Measurements from ENCODE around the gene KRT8.
"Not testable (repeated sequence)": the region's sequence is repeated elsewhere in the genome, so short reads cannot be mapped to it uniquely, and the experiment has no call there.

KRT8 gene

GRCh38 chr12:52904509-52905300, at the start of gene KRT8:
Gene KRT8 (minus strand): TSS chr12:52905076. CDS start chr12:52904981, 95 bp downstream.
- DNase-seq (ENCODE audit: low read depth), result not testable (repeated sequence)

DNA sequence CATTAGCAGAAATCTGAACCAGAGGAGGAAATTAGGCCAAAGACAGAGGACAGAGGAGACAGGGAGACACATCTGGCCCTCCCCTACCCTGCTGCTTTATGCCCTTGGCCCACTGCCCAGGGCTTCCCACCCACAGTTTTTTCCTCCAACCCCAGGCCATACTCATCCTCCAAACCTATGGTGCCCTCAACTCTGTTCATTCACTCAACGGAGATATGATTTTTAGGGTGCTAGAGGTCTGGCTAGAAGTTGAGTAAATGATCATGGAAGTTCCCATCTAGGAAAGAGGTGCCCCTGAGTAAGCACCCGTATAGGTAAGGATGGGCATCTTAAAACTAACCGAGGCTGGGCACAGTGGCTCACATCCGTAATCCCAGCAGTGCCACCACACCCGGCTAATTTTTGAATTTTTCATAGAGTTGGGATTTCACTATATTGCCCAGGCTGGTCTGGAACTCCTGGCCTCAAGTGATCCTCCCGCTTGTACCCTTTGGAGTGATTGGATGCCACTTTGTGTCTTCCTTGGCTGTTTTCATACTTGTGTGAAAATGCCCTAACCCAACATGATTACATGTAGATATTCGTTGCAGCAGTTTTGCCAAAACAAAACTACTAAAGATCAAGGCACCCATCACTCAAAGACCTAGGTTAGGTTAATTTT, 48.4 kb upstream of the KRT8 start:
- no peak for DNase-seq (ENCODE audit: low read depth)

GRCh38 chr12:52952076-52952801, 47.4 kb upstream of the KRT8 start:
- DNase-seq (ENCODE audit: low read depth), result no peak

DNA sequence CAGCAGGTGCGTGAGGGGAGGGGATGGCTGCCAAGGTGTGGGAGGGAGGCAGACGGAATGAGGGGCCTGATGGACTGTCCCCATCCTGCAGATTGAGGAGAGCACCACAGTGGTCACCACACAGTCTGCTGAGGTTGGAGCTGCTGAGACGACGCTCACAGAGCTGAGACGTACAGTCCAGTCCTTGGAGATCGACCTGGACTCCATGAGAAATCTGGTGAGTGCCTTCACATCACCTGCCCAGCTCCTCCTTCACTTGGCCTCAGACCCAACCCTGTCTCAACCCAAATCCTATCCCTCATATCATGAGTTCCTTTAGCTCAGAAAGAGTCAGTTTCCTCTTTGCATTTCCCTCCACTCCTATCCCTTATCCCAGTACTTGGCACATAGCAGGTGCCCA, 46.8 kb upstream of the KRT8 start:
- no peak for DNase-seq (ENCODE audit: low read depth)

DNA sequence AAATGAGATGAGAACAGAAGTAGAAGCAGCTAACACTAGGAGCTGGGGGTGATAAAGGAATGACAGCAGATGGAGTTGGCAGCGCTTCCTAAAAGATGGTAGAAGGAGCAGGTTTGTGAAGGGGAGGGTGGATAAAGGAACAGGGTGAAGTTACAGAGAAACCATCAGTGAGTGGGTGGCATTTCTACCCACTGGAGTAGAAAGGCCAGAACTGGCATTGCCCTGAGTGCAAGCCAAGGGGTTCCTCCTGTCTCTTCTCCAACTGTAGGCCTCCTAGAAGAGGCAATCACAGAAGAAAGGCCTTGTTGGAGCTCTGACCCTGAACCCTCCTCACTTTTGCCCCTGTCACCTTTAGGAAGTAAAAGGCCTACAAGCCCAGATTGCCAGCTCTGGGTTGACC, 46.2 kb upstream of the KRT8 start:
- no peak for DNase-seq (ENCODE audit: low read depth)

- DNase-seq (ENCODE audit: low read depth), result no peak
These were observed 45.7 kb upstream of the KRT8 start for GRCh38 chr12:52950553-52950952.

- no peak for DNase-seq (ENCODE audit: low read depth)
These were observed 44.8 kb upstream of the KRT8 start for GRCh38 chr12:52949413-52950331.

- no peak for DNase-seq (ENCODE audit: low read depth)
These were observed 43.0 kb upstream of the KRT8 start for GRCh38 chr12:52947738-52948423.

DNA sequence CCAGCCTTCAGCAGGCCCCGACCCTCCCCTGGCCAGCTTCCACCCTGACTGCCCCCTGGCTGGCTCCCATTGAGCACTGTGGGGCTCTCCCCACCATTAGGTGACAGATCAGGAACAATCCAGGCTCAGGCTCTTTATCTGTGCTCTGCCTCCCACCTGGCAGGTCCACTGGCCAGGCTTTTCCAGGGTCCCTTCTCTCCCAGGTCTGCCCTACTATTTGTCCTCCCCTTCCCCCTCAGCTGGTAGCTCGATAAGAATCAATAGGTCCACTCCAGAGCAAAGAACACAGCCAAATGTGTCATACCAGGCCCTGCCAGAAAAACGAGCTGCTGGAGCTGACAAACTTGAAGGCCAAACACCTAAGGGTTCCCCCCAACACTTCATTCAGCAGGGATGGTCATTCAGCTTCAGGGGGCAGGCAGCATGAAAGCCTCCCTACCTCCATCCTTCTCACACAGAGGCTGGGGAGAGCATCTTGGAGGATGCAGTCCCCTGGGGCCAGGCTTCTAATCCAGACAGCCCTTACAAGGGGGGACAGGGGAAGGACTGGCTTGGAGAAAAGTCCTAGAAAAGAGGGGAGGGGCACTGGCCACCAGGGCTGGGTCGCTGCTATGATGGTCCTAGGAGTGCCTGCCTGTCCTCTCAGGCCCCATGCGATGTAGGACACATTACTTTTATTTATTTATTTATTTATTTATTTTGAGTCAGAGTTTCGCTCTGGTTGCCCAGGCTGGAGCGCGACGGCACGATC, 42.1 kb upstream of the KRT8 start:
- DNase-seq (ENCODE audit: low read depth), result no peak

- no peak for DNase-seq (ENCODE audit: low read depth)
These were observed 41.5 kb upstream of the KRT8 start for GRCh38 chr12:52946334-52946733.

- no peak for DNase-seq (ENCODE audit: low read depth)
These were observed 40.7 kb upstream of the KRT8 start for GRCh38 chr12:52945389-52946232.

DNA sequence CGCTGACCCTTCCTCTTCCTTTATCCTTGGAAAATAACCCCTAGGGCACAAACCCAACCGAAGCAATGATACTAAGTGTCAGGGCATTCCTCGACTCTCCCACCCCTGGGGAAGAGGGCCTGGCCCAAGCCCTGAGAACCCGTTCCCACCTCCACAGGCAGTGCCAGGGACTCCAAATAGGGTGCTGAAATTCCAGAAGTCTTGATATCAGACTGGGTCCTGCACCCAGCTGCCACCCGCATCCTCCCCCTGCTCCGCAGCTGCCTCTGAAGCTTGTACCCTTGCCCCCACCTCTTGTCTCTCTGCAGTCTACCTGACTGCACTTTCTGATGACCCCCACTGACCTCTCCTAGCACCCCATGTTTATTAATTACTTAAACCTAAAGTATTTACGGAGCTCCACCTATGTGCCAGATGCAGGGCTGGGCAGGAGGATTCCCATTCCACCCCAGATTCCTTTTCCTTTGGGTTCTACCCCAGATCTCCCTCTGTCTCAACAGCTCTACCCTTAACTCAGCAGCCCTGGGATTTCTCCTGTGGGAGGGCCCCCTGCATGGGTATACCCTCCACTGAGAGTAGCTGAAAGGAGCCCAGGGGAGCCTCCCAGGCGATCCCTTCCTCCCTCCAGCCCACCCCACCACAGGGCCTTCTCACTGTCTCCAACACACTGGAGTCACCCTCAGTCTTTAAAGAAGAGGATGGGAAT, 40.0 kb upstream of the KRT8 start:
- no peak for DNase-seq (ENCODE audit: low read depth)

DNA sequence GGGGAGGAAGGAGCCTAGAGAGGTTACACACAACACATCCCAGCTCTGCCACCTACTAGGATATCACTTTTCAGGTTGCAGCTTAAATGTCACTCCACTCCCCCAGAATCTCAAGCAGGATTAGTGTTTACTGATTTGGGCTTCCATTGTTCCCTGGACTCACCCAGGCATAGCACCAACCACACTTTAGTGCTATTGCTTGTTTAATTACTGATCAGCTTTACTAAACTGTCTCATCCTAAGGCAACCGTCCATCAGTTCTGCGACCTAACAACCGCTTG, 38.0 kb upstream of the KRT8 start:
- DNase-seq (ENCODE audit: low read depth), result no peak

DNA sequence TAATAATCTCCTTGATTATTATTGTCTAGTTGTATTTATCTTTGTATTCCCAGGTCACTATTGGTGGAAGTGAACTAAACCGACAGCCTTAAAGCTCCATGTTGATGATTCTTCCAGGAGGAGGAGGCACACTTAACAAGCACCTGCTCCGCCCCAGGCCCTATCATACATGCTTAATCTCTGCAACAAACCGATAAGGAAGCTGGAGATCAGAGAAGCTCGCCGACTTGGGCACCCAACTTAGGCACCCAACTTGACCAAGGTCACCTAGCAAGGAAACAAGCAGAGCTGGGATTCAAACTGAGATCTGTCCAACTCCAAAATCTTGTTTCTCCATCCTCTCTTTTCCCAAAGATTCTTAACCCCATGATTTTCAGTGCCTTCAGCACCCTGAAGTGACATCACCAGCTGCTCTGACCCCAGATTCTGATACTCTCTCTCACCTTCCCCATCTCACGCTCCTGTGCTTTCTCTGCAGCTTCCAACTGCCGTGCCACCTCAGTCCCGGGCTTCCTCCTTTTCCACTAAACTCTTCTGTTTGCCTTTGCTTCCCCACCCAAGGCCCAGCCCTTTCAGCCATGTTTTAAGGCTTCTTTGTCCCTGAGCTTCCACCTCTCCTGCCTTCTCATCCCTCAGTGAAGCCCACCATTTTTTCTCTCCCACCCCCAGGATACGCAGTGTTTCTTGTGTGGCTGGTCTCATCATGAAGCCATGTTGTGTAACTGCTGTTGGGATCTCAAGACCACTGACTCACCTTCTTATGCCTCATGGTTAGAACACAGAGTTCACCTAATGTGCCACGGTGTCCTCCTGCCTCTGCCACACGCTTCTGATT, 37.4 kb upstream of the KRT8 start:
- DNase-seq (ENCODE audit: low read depth), result no peak

- no peak for DNase-seq (ENCODE audit: low read depth)
These were observed 24.7 kb upstream of the KRT8 start for GRCh38 chr12:52929538-52929937.

DNA sequence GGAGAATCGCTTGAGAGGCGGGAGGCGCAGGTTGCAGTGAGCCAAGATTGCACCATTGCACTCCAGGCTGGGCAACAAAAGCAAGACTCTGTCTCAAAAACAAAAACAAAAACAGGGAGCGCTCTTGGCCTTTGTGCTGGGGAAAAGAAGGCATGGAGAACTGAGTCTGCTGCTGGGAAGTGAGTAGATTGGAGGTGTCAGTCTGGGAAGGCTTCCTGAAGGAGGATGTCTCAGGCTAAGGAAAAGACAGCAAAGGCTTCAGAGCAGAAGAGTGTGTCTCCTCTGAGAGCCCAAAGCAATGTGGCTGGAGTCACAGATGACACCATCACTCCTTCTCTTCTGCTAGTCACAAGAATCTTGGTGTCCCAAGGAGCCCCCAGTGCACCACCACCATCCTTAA, 23.1 kb upstream of the KRT8 start:
- no peak for DNase-seq (ENCODE audit: low read depth)

GRCh38 chr12:52926596-52927234, 21.8 kb upstream of the KRT8 start:
- DNase-seq (ENCODE audit: low read depth), result no peak

All from stimulated activated CD8-positive, alpha-beta memory T cell treated with anti-CD3 and anti-CD28 coated beads, Interleukin-7, amount 100 ng/mL, for 24 hours (primary cell).